Measurements from ENCODE around the gene RAP1GAP.

- TF ChIP-seq, protein P1, sequence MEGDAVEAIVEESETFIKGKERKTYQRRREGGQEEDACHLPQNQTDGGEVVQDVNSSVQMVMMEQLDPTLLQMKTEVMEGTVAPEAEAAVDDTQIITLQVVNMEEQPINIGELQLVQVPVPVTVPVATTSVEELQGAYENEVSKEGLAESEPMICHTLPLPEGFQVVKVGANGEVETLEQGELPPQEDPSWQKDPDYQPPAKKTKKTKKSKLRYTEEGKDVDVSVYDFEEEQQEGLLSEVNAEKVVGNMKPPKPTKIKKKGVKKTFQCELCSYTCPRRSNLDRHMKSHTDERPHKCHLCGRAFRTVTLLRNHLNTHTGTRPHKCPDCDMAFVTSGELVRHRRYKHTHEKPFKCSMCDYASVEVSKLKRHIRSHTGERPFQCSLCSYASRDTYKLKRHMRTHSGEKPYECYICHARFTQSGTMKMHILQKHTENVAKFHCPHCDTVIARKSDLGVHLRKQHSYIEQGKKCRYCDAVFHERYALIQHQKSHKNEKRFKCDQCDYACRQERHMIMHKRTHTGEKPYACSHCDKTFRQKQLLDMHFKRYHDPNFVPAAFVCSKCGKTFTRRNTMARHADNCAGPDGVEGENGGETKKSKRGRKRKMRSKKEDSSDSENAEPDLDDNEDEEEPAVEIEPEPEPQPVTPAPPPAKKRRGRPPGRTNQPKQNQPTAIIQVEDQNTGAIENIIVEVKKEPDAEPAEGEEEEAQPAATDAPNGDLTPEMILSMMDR (conservative IDR thresholded peaks at IDR 0.05): no peak
- TF ChIP-seq EZH2 (IDR thresholded peaks at IDR 0.05; ENCODE audit: low read depth): no peak
Observed at GRCh38 chr1:21651214-21652042, 17.7 kb downstream of the RAP1GAP start.

All from PC-9 (cell line).